ENCODE measurements around the gene SLC35F1.

- no peak for TF ChIP-seq CTCF (IDR thresholded peaks at IDR 0.05; ENCODE audit: poor library complexity, severe bottlenecking)
- TF ChIP-seq TAF1 (IDR thresholded peaks at IDR 0.05; ENCODE audit: low read depth), result no peak
- TF ChIP-seq POLR2AphosphoS5 (IDR thresholded peaks at IDR 0.05), result peak; percentile 7
- no peak for TF ChIP-seq RAD21 (conservative IDR thresholded peaks at IDR 0.05)
- no peak for TF ChIP-seq EZH2 (IDR thresholded peaks at IDR 0.05; ENCODE audit: borderline replicate concordance, insufficient read depth, low read length, poor library complexity, severe bottlenecking)
- TF ChIP-seq EP300 (conservative IDR thresholded peaks at IDR 0.05; ENCODE audit: poor library complexity, severe bottlenecking), result no peak
- TF ChIP-seq SMC3 (conservative IDR thresholded peaks at IDR 0.05; ENCODE audit: poor library complexity), result no peak
- peak; percentile 25 for TF ChIP-seq REST (IDR thresholded peaks at IDR 0.05; ENCODE audit: borderline replicate concordance)
- peak; percentile 64 for TF ChIP-seq MXI1 (conservative IDR thresholded peaks at IDR 0.05; ENCODE audit: poor library complexity, severe bottlenecking)
Observed at GRCh38 chr6:117907601-117908245, 659 bp downstream of the SLC35F1 start.

Measured in neural cell (in vitro differentiated cells).